Ascending aorta (tissue), 2 donors: Measurements from ENCODE around the gene IER3IP1. TPM values are rescaled to one million over a fixed set of nuclear protein-coding genes. Genes with fewer than 3 reads are reported as not detected.
"Not testable (repeated sequence)": the region's sequence is repeated elsewhere in the genome, so short reads cannot be mapped to it uniquely, and the experiment has no call there.

Source experiments
- DNase-seq, 2 donors: peaks; one replicate each; pipeline ENCODE4 v3.0.0-alpha.2; 2019; ENCODE audit warnings: low spot score in 2 of 2
- H3K27ac ChIP-seq, 2 donors: fragments of 200-600 bp; sonication (generic); one replicate each; pipeline ENCODE4 v1.5.1; 2016 to 2017; ENCODE audit warnings: mild to moderate bottlenecking in 1 of 2
- H3K27me3 ChIP-seq: fragments of 200-600 bp; sonication (generic); one replicate; pipeline ENCODE4 v1.5.1; 2017
- H3K36me3 ChIP-seq, 2 donors: fragments of 200-600 bp; sonication (generic); one replicate each; pipeline ENCODE4 v1.5.1; 2016
- H3K4me1 ChIP-seq, 2 donors: fragments of 200-600 bp; sonication (generic); one replicate each; pipeline ENCODE4 v1.5.1; 2016 to 2017; ENCODE audit warnings: mild to moderate bottlenecking in 1 of 2
- H3K4me3 ChIP-seq, 2 donors: fragments of 200-600 bp; sonication (generic); one replicate each; pipeline ENCODE4 v1.5.1; 2016 to 2017; ENCODE audit warnings: mild to moderate bottlenecking in 1 of 2
- H3K9me3 ChIP-seq, 2 donors: fragments of 200-600 bp; sonication (generic); one replicate each; pipeline ENCODE4 v1.5.1; 2016
- CTCF ChIP-seq, 3 experiments: fragments of 200-600 bp in 2 of 3; fragments of 450-650 bp in 1 of 3; sonication (generic) in 2 of 3; IDR thresholded peaks; one replicate each; pipeline ENCODE4 v1.5.1; 2016 to 2019; ENCODE audit warnings: antibody characterized with exemption in 3 of 3, mild to moderate bottlenecking in 1 of 3, moderate library complexity in 1 of 3
- intact Hi-C: fragments of 100-400 bp; cut with DNase I; formaldehyde crosslinking; loops from one replicate; pipeline ENCODE4 v1.15.1; 2023
- total RNA-seq: library from RNA; depleted of rRNA; stranded (reverse); fragments of >200 nt; gene quantifications from one replicate; pipeline ENCODE4 v1.1.0, GENCODE V29; 2016

The IER3IP1 gene
- total RNA-seq, 1 donor from 2014 or later, result 10.0 TPM

DNA sequence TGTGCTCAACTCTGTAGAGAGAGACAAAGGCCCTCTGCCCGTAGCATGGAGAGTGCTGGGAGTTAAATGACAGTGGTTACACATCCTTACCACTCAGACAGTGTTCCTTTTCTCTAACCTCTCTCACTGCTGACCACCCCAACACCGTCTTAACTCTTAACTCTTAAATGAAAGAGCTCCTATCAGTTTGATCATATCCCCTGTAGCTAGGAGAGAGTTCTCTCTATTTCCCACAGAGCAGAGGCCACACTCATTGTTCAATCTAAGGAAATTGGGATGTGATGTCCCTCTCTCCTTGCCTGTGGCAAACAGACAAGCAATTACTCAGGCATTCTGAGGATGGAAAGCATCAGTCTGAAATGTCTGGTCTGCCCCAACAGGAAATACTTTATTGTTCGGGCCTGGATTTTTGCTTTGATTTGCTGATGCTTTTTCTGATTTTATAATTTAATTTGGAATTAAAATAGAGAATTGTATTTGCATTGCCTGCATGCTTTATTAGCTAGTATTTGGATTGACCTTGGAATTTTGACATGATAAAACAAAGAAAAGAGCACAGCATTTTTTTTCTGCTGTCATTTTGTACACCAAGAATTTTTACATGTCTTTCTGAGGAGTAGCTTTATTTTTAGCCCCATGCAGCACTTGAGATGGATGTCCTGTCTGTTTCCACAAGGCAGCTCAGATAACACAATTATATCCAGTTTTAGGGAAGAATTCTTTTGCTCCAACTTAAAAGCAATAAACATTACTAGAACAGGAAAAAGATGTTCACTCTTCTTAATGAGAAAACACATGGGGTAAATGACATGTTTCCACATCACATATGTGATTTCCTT is 27.7 kb upstream of the IER3IP1 start:
- TF ChIP-seq CTCF (IDR thresholded peaks at IDR 0.05), result no peak
- Histone ChIP-seq H3K4me3 (no peak overlapping the region), H3K27me3 (no peaks in the 10 kb centered on the region), H3K4me1 (no peaks in the 10 kb centered on the region), H3K36me3 (no peaks in the 10 kb centered on the region), H3K9me3 (no peaks in the 10 kb centered on the region), H3K27ac (no peak overlapping the region)
- DNase-seq, result no peak
- intact Hi-C loops, result no loop called here

DNA sequence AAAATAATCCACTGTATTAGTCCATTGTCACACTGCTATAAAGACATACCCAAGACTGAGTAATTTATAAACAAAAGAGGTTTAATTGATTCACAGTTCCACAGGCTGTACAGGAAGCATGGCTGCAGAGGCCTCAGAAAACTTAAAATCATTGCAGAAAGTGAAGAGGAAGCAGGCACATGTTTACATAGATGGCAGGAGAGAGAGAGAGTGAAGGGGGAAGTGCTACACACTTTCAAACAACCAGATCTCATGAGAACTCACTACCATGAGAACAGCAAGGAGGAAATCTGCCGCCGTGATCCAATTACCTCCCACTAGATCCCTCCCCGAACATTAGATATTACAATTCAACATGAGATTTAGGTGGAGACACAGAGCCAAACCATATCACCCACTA is 19.8 kb upstream of the IER3IP1 start:
- not testable (repeated sequence) for DNase-seq

DNA sequence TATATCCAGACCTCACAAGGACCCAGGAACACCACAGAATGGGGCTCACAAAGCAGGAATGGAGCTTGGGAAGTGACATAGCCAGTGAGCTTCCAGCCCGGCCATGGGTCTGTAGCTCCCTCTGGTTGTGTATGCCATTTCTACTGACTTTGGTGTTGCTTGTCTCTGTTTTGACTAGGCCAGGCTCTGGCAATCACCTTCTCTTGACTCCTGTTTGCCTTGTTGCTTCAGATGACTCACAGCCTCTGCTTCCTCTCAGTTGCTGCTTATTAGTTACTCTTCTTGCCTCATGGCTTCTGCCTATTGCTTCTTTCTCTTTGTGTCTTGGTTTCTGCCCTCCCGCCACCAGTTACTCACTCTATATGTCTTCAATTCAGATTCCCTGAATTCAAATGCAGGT is 15.8 kb upstream of the IER3IP1 start:
- DNase-seq, result no peak
- Histone ChIP-seq H3K9me3 (no peaks in the 10 kb centered on the region), H3K4me3 (no peak overlapping the region), H3K36me3 (no peaks in the 10 kb centered on the region), H3K27ac (no peak overlapping the region), H3K4me1 (no peaks in the 10 kb centered on the region), H3K27me3 (no peaks in the 10 kb centered on the region)
- TF ChIP-seq CTCF (IDR thresholded peaks at IDR 0.05), result no peak
- intact Hi-C loops, result no loop called here

More for the DNA sequence above, 19.8 kb upstream of the IER3IP1 start:
- H3K27me3 ChIP-seq, intact Hi-C loops, H3K9me3 ChIP-seq, H3K27ac ChIP-seq, H3K4me1 ChIP-seq, H3K4me3 ChIP-seq, H3K36me3 ChIP-seq: not testable (repeated sequence)

DNA sequence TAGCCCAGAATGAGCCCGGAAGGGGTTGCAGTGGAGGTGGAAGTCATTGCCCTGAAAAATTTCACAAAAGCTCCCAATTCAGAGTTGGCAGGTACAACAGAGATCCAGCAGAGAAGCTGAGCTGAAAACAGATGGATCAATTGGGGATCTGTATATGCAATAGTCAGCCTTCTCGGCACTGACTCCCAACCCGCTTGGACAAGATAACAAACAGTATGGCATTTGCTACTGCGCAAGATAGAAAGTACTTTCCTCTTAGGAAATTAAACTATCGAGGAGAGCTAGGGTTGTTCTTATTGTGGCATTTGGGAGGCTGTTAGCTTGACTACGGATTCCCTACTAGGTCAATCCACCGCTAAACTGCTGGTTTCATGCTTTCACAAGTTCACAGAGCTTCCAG is 11.6 kb upstream of the IER3IP1 start:
- no peak for DNase-seq
- H3K9me3 ChIP-seq, result no peaks in the 10 kb centered on the region
- H3K4me3 ChIP-seq, result no peak overlapping the region
- H3K27me3 ChIP-seq, result no peaks in the 10 kb centered on the region
- no peaks in the 10 kb centered on the region for H3K4me1 ChIP-seq
- intact Hi-C loops, result no loop called here
- H3K36me3 ChIP-seq, result no peaks in the 10 kb centered on the region
- H3K27ac ChIP-seq, result no peak overlapping the region
- TF ChIP-seq CTCF (IDR thresholded peaks at IDR 0.05), result no peak

DNA sequence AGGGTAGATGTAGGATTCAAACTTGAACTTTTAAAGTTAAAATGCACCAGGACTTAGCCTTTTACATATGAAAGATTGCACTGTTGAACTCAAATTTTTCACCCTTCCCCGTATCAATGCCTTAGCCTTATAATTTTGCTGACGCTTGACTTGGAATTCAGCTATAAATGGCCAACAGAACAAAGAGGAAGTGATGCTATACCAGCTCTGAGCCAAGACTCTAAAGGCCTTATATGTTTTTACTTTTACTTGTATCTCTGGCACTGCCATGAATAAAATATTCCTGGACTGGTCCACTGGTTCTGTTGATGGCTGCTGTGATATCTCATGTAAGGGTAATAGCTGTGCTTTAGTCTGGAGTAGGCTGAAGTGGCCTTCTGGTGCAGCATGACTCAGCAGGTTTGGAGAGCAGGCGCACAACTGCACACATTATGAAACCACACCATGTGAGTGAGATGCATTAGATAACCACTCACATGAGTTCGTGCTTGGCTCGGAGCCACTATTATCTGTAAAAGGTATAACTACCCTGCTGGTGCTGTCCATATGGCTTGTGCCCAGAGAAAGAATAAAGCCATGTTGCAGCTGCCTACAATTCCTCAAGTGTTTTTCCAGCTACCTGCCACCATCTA is 8.4 kb upstream of the IER3IP1 start:
- intact Hi-C loops, result no loop called here
- no peak for TF ChIP-seq CTCF (IDR thresholded peaks at IDR 0.05)
- H3K27me3 ChIP-seq, result no peaks in the 10 kb centered on the region
- no peaks in the 10 kb centered on the region for H3K9me3 ChIP-seq
- DNase-seq, result no peak
- H3K27ac ChIP-seq, result no peak overlapping the region
- no peaks in the 10 kb centered on the region for H3K4me1 ChIP-seq
- no peaks in the 10 kb centered on the region for H3K36me3 ChIP-seq
- no peak overlapping the region for H3K4me3 ChIP-seq

GRCh38 chr18:47182156-47182555 is 6.0 kb upstream of the IER3IP1 start:
- intact Hi-C loops, H3K27ac ChIP-seq, H3K9me3 ChIP-seq, DNase-seq, H3K4me3 ChIP-seq, H3K4me1 ChIP-seq, H3K36me3 ChIP-seq, H3K27me3 ChIP-seq: not testable (repeated sequence)
